Ovary (tissue), 9 donors: ENCODE data around the gene CLSTN1. TPM values are rescaled to one million over a fixed set of nuclear protein-coding genes. Genes with fewer than 3 reads are reported as not detected.

Experiments used
- DNase-seq, 5 donors: peaks; one replicate each; pipeline ENCODE4 v3.0.0-alpha.2; 2019 to 2020
- H3K27ac ChIP-seq, 2 donors: fragments of 200-600 bp; one replicate each; pipeline versions ENCODE4 v1.5.1 to v1.8.0; 2019 to 2022
- H3K27me3 ChIP-seq: fragments of 200-600 bp; one replicate; pipeline ENCODE4 v1.8.0; 2022
- H3K36me3 ChIP-seq: fragments of 200-600 bp; sonication (generic); one replicate; pipeline ENCODE4 v1.5.1; 2019
- H3K4me1 ChIP-seq: one replicate; pipeline ENCODE4 v1.8.1; 2013; ENCODE audit warnings: mild to moderate bottlenecking, moderate library complexity; ENCODE audit not compliant: insufficient read depth
- H3K4me3 ChIP-seq: fragments of 200-600 bp; sonication (generic); one replicate; pipeline ENCODE4 v1.5.1; 2017
- H3K9me3 ChIP-seq, 2 donors: fragments of 200-600 bp in 1 of 2; sonication (generic) in 1 of 2; one replicate each; pipeline versions ENCODE4 v1.5.1 to v1.8.1; 2013 to 2019; ENCODE audit warnings: mild to moderate bottlenecking in 1 of 2, moderate library complexity in 1 of 2
- EP300 ChIP-seq: sonication (generic); formaldehyde crosslinking; IDR thresholded peaks from one replicate; pipeline ENCODE4 v1.6.1; 2017; ENCODE audit warnings: antibody characterized with exemption
- POLR2A ChIP-seq: fragments of 450-650 bp; IDR thresholded peaks from one replicate; pipeline ENCODE4 v1.6.1; 2017; ENCODE audit warnings: antibody characterized with exemption, mild to moderate bottlenecking, moderate library complexity
- WGBS, 3 donors: extraction: QIAGEN DNeasy Blood & Tissue Kit in 1 of 3; methylation state at CpG; one replicate each; pipeline versions ENCODE4 v1.1.5 to v1.1.7; 2013 to 2017; 5-methylcytosine and 5-hydroxymethylcytosine counted together
- intact Hi-C, 4 donors: fragments of 100-400 bp; cut with DNase I; formaldehyde crosslinking; loops; one replicate each; pipeline versions ENCODE4 v1.11.0 to v1.15.1; 2022 to 2023
- polyA plus RNA-seq, 2 donors: library from polyadenylated mRNA; stranded (reverse); fragments of 200-250 nt in 1 of 2; fragments of 350-450 nt in 1 of 2; fragmentation: Illumina TruSeq in 1 of 2; extraction: RNeasy Lipid Tissue Mini Kit (QIAGEN cat#74804) in 1 of 2; gene quantifications; one replicate each; pipeline ENCODE4 v1.2.3, GENCODE V29; 2013 to 2014
- total RNA-seq, 7 donors: library from RNA; depleted of rRNA in 2 of 7; stranded (reverse); fragments of >200 nt in 2 of 7; fragmentation: NEBNext Ultra II Directional in 3 of 7; extraction: Animal tissue kit (Norgen Biotek cat#: 25700) in 3 of 7; gene quantifications; one replicate each; pipeline versions ENCODE4 v1.1.0 to v1.2.4, GENCODE V29; 2016 to 2023
- TF ChIP-seq, protein P1 (sequence below), 3 donors: fragments of 450-650 bp in 2 of 3; fragments of 200-600 bp in 1 of 3; IDR thresholded peaks; one replicate each; pipeline versions ENCODE4 v1.5.1 to v1.8.0; 2016 to 2022; ENCODE audit warnings: antibody characterized with exemption in 3 of 3, mild to moderate bottlenecking in 1 of 3
- donor health status: DM: no; HTN: no; CAD: no; lungs with moderate emphysema.
- donor health status: DM: no; HTN: no; CAD: no.
- donor health status: Bipolar disorder and iron deficiency.
- donor health status: DM: yes; HTN: yes; CAD: no.
- donor health status: DM: no; HTN: no; CAD: no.
- donor health status: DM: yes; HTN: yes; CAD: no.

The CLSTN1 gene
- total and polyA plus RNA-seq, 9 donors, result 70.5 to 145 (median 114) TPM

DNA sequence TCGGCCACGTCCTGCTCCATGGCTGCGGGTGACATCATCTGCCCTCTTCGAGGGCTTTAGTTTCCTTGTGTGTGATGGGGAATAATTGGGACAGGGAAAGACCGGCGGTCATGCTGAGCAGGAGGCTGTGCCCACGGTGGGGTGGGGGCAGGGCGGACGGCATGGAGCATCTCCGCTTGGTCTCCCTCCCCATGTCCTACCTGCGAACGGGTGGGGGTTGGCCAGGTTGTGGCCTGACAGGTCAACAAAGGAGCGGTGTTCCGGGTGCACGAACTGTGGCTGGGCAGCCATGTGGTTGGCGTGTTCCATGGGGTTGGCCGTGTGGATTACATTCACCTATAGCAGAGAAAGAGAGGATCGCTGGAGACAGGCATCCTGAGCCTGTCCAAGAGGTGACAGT lies 92.2 kb downstream of the CLSTN1 start:
- no peak overlapping the region for H3K4me3 ChIP-seq
- H3K27me3 ChIP-seq, result no peaks in the 10 kb centered on the region
- H3K4me1 ChIP-seq, result no peaks in the 10 kb centered on the region
- no peak for DNase-seq
- no peaks in the 10 kb centered on the region for H3K36me3 ChIP-seq
- H3K27ac ChIP-seq, result no peak overlapping the region
- 95 to 97% (median 96%) methylated on average over 18 of the region's 18 CpGs for WGBS, 3 donors
- TF ChIP-seq POLR2A (no peak), EP300 (no peak)
- TF ChIP-seq, protein P1, sequence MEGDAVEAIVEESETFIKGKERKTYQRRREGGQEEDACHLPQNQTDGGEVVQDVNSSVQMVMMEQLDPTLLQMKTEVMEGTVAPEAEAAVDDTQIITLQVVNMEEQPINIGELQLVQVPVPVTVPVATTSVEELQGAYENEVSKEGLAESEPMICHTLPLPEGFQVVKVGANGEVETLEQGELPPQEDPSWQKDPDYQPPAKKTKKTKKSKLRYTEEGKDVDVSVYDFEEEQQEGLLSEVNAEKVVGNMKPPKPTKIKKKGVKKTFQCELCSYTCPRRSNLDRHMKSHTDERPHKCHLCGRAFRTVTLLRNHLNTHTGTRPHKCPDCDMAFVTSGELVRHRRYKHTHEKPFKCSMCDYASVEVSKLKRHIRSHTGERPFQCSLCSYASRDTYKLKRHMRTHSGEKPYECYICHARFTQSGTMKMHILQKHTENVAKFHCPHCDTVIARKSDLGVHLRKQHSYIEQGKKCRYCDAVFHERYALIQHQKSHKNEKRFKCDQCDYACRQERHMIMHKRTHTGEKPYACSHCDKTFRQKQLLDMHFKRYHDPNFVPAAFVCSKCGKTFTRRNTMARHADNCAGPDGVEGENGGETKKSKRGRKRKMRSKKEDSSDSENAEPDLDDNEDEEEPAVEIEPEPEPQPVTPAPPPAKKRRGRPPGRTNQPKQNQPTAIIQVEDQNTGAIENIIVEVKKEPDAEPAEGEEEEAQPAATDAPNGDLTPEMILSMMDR (IDR thresholded peaks at IDR 0.05), result no peak
- no peaks in the 10 kb centered on the region for H3K9me3 ChIP-seq
- intact Hi-C loops, result no loop called here

DNA sequence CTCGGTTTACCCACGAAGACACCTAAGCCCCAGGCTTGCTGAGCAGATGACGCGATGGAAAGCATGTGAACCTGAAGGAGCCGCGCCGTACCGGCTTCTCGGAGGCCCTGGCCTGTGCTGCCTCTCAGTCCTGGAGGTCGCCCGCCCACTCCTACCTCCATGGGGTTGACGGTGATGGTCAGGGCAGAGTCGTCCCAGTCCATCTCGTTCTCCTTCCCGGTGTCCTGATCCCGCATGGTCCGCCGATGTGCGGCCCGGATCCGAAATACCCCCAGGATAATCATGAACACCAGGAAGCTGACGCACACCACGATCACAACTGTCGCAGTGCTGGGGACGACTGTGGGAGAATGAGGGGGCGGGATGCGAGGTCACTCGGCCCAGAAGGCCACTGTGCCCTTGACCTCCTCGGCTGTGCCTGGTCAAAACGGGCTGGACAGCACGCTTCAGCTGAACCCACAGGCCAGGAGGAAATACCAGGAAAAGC lies 92.7 kb downstream of the CLSTN1 start:
- H3K4me3 ChIP-seq, result no peak overlapping the region
- H3K36me3 ChIP-seq, result no peaks in the 10 kb centered on the region
- TF ChIP-seq POLR2A, result no peak
- TF ChIP-seq, protein P1 (IDR thresholded peaks at IDR 0.05), result no peak
- no peak for TF ChIP-seq EP300
- no peak for DNase-seq
- H3K4me1 ChIP-seq, result no peaks in the 10 kb centered on the region
- no peak overlapping the region for H3K27ac ChIP-seq
- no peaks in the 10 kb centered on the region for H3K9me3 ChIP-seq
- intact Hi-C loops, result no loop called here
- no peaks in the 10 kb centered on the region for H3K27me3 ChIP-seq
- 87 to 91% (median 88%) methylated on average over 31 of the region's 31 CpGs for WGBS, 3 donors

DNA sequence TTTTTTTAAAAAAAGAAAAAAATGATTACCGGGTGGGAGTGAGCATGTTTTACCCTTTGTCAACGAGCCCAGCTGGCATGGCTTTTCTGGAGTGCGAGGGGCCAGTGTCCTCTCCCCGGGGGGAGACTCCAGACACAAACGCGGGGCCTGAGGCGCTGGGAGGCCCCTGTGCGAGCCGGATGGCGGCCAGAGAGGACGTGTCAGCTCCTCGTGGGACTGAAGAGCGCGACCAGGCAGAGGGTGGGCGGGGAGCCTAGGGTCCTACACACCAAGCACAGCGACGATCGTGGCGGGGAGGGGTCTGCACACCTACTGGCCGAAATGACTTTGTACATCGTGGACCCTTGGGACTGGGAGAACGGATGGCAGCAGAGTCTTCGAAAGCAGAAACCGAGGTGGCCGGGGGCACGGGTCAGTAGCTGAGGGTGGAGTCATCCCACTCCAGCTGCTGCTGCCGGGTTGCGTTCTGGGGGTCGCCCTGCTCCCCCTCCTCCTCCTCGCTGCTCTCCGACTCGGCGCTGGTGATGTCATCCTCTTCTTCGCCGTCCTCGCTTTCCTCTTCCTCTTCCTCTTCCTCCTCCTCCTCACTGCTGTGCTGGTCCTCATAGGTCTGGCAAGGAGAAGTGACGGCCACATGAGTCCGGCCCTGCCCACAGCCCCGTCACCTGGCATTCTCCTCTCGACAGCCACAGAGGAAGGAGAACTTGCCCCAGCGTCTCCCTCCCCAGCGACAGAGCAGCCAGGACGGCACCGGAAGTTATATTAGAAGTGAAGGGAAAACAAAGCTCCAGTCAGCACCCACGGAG lies 93.5 kb downstream of the CLSTN1 start:
- Histone ChIP-seq H3K36me3 (no peaks in the 10 kb centered on the region), H3K27ac (no peak overlapping the region), H3K9me3 (no peaks in the 10 kb centered on the region), H3K4me1 (no peaks in the 10 kb centered on the region), H3K27me3 (no peaks in the 10 kb centered on the region), H3K4me3 (no peak overlapping the region)
- intact Hi-C loops, result no loop called here
- WGBS, 3 donors, result 82 to 86% (median 83%) methylated on average over 45 of the region's 45 CpGs
- TF ChIP-seq POLR2A (no peak), EP300 (no peak)
- TF ChIP-seq, protein P1 (IDR thresholded peaks at IDR 0.05), result no peak
- no peak for DNase-seq

DNA sequence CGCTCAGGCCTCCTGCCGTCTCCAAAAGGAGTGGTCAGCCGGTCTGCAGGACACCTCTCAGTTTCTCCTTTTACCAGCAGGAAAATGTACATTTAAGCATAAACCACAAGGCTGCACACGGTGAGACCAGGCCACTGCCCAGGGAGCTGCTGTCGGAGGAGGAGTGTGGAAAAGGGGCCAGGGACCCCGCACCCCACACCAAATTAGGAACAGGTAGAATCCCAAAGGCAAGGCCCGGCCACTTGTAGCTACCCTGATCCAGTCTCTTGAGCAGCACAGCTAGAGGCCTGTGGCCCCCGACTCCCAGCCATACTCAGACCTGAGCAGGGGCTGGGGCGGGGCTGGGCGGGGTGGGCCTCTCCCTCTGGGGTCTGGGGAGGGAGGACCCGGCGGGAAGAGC lies 94.2 kb downstream of the CLSTN1 start:
- Histone ChIP-seq H3K27me3 (no peaks in the 10 kb centered on the region), H3K4me3 (no peak overlapping the region), H3K9me3 (no peaks in the 10 kb centered on the region), H3K27ac (no peak overlapping the region), H3K36me3 (no peaks in the 10 kb centered on the region), H3K4me1 (no peaks in the 10 kb centered on the region)
- intact Hi-C loops, result loop anchor here in 1 of 4 donors (10.0 kb wide), 1 partner anchor 135 kb away; no protein-coding TSS in a partner anchor
- WGBS, 3 donors, result 87 to 91% (median 88%) methylated on average over 11 to 12 of the region's 12 CpGs
- TF ChIP-seq, protein P1 (IDR thresholded peaks at IDR 0.05), result no peak
- TF ChIP-seq EP300, result no peak
- no peak for TF ChIP-seq POLR2A
- no peak for DNase-seq
